Activated T-cell treated with anti-CD3 and anti-CD28 coated beads, Interleukin-2, amount 50 U/mL, for 4 hours (primary cell): ENCODE measurements around the gene SDS. TPM values are rescaled to one million over a fixed set of nuclear protein-coding genes. Genes with fewer than 3 reads are reported as not detected.

Experiments used
- ATAC-seq, 2 donors: fragments of 200-7000 bp; cut with Tn5 transposase; one replicate each; pipeline ENCODE4 v1.10.0; 2021
- DNase-seq: peaks from one replicate; pipeline ENCODE4 v3.0.0-alpha.2; 2020
- H3K27me3 Mint-ChIP-seq: one replicate; pipeline ENCODE4 v1.8.0; 2021; ENCODE audit warnings: low read depth, mixed read lengths
- H3K36me3 Mint-ChIP-seq: one replicate; pipeline ENCODE4 v1.8.0; 2022; ENCODE audit warnings: mixed read lengths; ENCODE audit not compliant: insufficient read depth
- H3K4me1 Mint-ChIP-seq: one replicate; pipeline ENCODE4 v1.8.0; 2021; ENCODE audit warnings: low read depth, mixed read lengths
- H3K4me3 Mint-ChIP-seq: one replicate; pipeline ENCODE4 v1.8.0; 2021; ENCODE audit warnings: mild to moderate bottlenecking, moderate library complexity, mixed read lengths
- H3K9me3 Mint-ChIP-seq: one replicate; pipeline ENCODE4 v1.8.0; 2021; ENCODE audit warnings: mixed read lengths
- total RNA-seq, 3 donors: library from RNA; stranded (reverse); gene quantifications; one replicate each; pipeline ENCODE4 v1.2.1, GENCODE V29; 2021

Gene SDS
- total RNA-seq, 3 donors from 2014 or later = 0.18 TPM; not detected in 2

DNA sequence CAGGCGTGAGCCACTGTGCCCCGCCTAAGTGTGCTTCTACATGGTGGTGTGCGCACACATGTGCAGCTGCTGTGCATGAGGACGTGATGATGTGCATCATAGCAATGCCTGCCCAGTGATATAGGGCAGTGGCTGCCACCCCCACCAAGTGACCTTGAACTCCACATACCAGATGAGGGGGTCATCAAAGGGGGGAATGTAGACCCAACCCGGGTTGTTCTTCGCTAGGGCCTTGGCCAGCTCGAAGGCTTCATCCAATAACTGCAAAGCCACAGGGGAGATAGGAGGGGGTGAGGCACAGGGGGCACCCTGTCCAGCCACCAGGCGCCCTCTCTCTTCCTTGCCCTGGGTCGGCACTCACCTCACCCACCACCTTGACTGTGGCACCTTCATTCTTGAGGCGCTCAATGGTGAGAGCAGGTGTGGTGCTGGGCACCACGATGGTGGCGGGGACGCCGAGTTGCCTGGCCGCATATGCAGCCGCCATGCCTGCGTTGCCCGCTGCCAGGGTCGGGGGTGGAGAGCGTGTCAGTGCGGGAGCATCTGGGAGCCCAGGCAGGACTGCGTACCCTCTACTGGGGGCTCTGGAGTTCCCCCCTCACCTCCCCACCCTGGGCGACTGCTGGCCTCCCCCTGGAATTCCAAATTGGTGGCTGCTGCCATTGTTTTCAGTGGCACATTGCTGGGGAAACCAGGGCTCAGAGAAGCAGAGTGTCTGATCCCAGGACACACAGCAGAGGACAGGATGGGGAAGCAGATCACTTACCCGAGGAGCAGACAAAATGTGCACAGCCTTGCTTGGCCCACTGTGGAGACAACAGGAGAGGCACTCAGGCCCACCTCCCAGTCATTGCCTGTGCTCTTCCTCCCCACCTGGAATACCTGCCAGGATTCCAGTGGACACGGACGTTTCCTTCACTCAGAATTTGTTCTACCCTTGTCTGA is 5.1 kb downstream of the SDS start:
- no peaks in the 10 kb centered on the region for H3K9me3 Mint-ChIP-seq
- peaks cover 1% of the 10 kb centered on the region for H3K36me3 Mint-ChIP-seq
- ATAC-seq (no peak), DNase-seq (no peak)
- H3K27me3 Mint-ChIP-seq = peaks cover 14% of the 10 kb centered on the region
- H3K4me3 Mint-ChIP-seq = no peak overlapping the region
- no peaks in the 10 kb centered on the region for H3K4me1 Mint-ChIP-seq

- DNase-seq = no peak
- no peak for ATAC-seq
- Mint-ChIP-seq H3K4me1 (no peaks in the 10 kb centered on the region), H3K9me3 (no peaks in the 10 kb centered on the region), H3K4me3 (no peak overlapping the region), H3K27me3 (peaks cover 12% of the 10 kb centered on the region), H3K36me3 (peaks cover 4% of the 10 kb centered on the region)
Measured at GRCh38 chr12:113397497-113398197, 6.0 kb downstream of the SDS start.

DNA sequence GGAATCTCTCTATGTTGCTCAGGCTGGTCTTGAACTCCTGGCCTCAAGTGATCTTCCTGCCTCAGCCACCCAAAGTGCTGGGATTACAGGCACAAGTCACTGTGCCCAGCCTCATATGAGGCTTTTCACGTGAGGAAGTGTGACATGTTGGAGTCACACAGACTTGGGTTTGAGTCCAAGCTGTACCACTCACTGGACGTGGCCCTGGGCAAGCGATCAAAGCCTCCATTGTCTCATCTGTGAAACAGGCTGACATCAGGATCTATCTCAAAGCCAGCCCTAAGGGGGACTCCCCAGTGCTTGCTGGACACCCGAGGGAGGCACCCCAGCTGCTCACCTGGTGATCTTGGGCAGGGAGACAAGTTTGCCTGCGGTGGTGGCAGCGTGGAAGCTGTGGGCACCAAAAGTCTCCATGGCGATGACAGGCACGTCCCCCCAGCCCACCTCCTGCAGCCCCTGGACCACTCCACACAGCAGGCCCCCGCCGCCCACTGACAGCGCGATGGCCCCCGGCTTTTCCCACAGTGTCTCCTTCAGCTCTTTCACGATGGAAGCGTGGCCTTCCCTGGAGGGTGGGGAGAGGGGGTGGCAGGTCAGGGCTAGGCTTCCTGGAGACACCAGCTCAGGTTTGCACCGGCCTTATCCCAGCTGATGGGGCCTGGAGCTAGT is 6.7 kb downstream of the SDS start:
- DNase-seq = no peak
- peaks cover 12% of the 10 kb centered on the region for H3K27me3 Mint-ChIP-seq
- H3K9me3 Mint-ChIP-seq = no peaks in the 10 kb centered on the region
- no peaks in the 10 kb centered on the region for H3K4me1 Mint-ChIP-seq
- peaks cover 4% of the 10 kb centered on the region for H3K36me3 Mint-ChIP-seq
- no peak for ATAC-seq
- no peak overlapping the region for H3K4me3 Mint-ChIP-seq

DNA sequence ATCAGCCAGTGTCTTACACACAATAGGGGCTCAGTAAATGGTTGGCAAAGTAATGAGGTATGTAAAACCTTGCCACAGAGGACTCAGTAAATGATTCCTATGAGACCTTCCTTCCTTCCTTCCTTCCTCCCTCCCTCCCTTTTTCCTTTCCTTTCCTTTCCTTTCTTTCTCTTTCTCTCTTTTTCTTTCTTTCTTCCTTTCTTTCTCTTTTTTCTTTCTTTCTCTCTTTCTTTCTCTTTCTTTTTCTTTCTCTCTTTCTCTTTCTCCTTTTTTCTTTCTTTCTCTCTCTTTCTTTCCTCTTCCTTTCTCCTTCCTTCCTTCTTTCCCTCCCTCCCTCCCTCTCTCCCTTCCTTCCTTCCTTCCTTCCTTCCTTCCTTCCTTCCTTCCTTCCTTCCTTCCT is 7.5 kb downstream of the SDS start:
- DNase-seq (no peak), ATAC-seq (no peak)
- H3K4me3 Mint-ChIP-seq = no peak overlapping the region
- peaks cover 7% of the 10 kb centered on the region for H3K36me3 Mint-ChIP-seq
- peaks cover 8% of the 10 kb centered on the region for H3K27me3 Mint-ChIP-seq
- no peaks in the 10 kb centered on the region for H3K4me1 Mint-ChIP-seq
- no peaks in the 10 kb centered on the region for H3K9me3 Mint-ChIP-seq

DNA sequence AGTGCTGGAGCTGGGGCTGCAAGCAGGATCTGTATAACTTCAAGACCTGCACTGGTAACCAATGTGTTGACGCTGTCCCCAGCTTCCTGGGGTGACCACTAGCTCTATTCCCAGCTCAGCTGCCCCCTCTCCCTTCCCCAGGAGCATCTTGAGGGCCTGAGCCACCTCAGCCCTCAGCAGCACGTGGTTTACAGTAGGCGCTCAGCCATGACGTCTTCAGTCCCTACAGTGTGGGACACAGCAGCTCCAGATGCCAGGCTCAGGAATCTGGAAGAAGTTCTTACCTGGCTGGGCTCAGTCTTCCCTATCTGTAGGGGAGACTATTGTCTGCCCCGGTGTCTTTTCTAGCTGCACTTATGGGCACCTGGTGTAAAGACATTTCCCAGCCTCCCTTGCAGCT is 8.6 kb downstream of the SDS start:
- H3K27me3 Mint-ChIP-seq = peaks cover 2% of the 10 kb centered on the region
- H3K4me3 Mint-ChIP-seq = no peak overlapping the region
- H3K9me3 Mint-ChIP-seq = no peaks in the 10 kb centered on the region
- H3K36me3 Mint-ChIP-seq = peaks cover 7% of the 10 kb centered on the region
- H3K4me1 Mint-ChIP-seq = no peaks in the 10 kb centered on the region
- no peak for ATAC-seq
- no peak for DNase-seq

GRCh38 chr12:113393749-113394148 is 9.9 kb downstream of the SDS start:
- Mint-ChIP-seq H3K4me3 (no peak overlapping the region), H3K9me3 (no peaks in the 10 kb centered on the region), H3K4me1 (no peaks in the 10 kb centered on the region), H3K36me3 (peaks cover 8% of the 10 kb centered on the region), H3K27me3 (no peaks in the 10 kb centered on the region)
- DNase-seq = no peak
- no peak for ATAC-seq

- no peaks in the 10 kb centered on the region for H3K9me3 Mint-ChIP-seq
- ATAC-seq (no peak), DNase-seq (no peak)
- H3K4me1 Mint-ChIP-seq = no peaks in the 10 kb centered on the region
- H3K36me3 Mint-ChIP-seq = peaks cover 10% of the 10 kb centered on the region
- H3K27me3 Mint-ChIP-seq = no peaks in the 10 kb centered on the region
- H3K4me3 Mint-ChIP-seq = no peak overlapping the region
Measured at GRCh38 chr12:113392988-113393579, 10.6 kb downstream of the SDS start.

GRCh38 chr12:113392520-113392919 is 11.2 kb downstream of the SDS start:
- no peak for ATAC-seq
- H3K4me1 Mint-ChIP-seq = no peaks in the 10 kb centered on the region

DNA sequence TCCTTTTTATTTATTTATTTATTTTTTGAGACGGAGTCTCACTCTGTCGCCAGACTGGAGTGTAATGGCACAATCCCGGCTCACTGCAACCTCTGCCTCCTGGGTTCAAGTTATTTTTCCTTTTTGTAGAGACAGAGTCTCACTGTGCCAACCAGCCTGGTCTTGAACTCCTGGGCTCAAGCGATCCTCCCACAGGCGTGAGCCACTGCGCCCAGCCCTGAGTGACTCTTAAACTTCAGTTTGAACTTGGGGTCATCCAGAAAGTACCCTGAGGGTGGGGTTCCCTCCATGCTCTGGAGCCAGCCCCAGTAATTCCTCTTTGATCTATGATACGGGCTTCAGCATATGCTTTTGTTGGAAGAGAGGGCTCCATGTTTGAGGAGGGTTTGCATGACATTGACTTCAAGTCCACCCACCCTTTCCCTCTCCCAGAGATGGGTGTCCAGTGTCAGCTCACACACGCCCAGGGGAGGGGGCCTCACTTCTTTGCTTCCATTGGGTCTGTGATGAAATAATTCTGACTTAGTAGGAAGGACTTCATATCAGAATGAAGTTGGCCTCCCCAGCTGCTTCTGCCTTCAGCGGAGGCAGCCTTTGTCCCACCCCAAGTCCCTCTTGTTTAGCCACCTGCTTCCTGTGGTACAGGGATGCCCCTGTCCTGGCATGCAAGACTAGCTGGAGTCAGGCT is 11.9 kb downstream of the SDS start:
- Mint-ChIP-seq H3K4me3 (no peak overlapping the region), H3K36me3 (peaks cover 10% of the 10 kb centered on the region), H3K4me1 (no peaks in the 10 kb centered on the region), H3K9me3 (no peaks in the 10 kb centered on the region), H3K27me3 (no peaks in the 10 kb centered on the region)
- ATAC-seq (no peak), DNase-seq (no peak)

More at GRCh38 chr12:113392520-113392919, 11.2 kb downstream of the SDS start:
- Mint-ChIP-seq H3K9me3 (no peaks in the 10 kb centered on the region), H3K36me3 (peaks cover 10% of the 10 kb centered on the region), H3K4me3 (no peak overlapping the region), H3K27me3 (no peaks in the 10 kb centered on the region)
- no peak for DNase-seq

- no peaks in the 10 kb centered on the region for H3K9me3 Mint-ChIP-seq
- peaks cover 10% of the 10 kb centered on the region for H3K36me3 Mint-ChIP-seq
- no peaks in the 10 kb centered on the region for H3K27me3 Mint-ChIP-seq
- DNase-seq = no peak
- no peak overlapping the region for H3K4me3 Mint-ChIP-seq
- no peak for ATAC-seq
- no peaks in the 10 kb centered on the region for H3K4me1 Mint-ChIP-seq
Measured at GRCh38 chr12:113391145-113391544, 12.5 kb downstream of the SDS start.

DNA sequence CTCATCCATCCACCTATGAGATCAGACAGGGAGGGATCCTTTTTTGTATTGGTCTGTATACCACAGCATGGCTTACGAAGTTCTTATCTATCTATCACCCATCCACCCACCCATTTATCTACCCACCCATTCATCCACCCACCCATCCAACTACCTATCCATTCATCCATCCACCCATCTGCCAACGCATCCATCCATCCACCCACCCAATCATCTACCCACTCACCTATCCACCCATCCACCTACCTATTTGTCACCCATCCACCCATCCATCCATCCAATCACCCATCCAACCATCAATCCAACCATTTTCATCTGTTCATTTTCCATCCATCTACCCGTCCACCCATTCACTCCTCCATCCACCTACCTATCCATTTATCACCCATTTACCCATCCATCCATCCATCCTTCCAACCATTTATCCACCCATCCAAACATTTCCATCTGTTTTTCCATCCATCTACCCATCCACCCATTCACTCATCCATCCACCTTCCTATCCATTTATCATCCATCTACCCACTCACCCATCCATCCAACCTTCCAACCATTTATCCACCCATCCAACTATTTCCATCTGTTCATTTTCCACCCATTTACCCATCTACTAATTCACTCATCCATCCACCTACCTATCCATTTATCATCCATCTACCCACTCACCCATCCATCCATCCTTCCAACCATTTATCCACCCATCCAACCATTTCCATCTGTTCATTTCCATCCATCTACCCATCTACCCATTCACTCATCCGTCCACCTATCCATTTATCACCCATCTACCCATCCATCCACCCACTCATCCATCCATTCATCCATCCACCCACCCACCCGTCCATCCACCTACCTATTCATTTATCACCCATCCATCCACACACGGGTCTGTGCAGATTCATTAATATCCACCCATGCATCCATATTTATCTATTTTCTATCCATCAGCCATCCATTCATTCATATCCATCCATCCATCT is 13.3 kb downstream of the SDS start:
- peaks cover 12% of the 10 kb centered on the region for H3K36me3 Mint-ChIP-seq
- ATAC-seq = no peak
- H3K4me3 Mint-ChIP-seq = no peak overlapping the region
- no peaks in the 10 kb centered on the region for H3K27me3 Mint-ChIP-seq
- no peaks in the 10 kb centered on the region for H3K9me3 Mint-ChIP-seq
- no peak for DNase-seq
- no peaks in the 10 kb centered on the region for H3K4me1 Mint-ChIP-seq

DNA sequence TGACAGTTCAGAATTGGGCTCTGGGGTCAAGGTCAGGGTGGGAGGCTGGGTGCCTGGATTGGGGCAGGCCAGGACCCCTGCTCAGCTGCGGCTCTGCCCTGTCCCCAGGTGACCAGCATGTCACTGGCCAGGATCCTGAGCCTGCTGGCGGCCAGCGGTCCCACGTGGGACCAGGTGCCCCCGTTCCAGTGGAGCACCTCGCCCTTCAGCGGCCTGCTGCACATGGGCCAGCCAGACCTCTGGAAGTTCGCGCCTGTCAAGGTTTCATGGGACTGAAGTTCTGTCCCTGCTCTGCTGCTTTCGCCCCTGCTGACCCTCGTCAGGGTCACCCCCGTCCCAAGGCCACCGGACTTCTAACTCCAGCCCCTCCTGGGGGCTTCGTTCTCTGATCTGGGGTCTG is 15.3 kb downstream of the SDS start:
- ATAC-seq (no peak), DNase-seq (no peak)
- H3K27me3 Mint-ChIP-seq = no peaks in the 10 kb centered on the region
- H3K9me3 Mint-ChIP-seq = no peaks in the 10 kb centered on the region
- H3K36me3 Mint-ChIP-seq = peaks cover 17% of the 10 kb centered on the region
- H3K4me3 Mint-ChIP-seq = no peak overlapping the region
- no peaks in the 10 kb centered on the region for H3K4me1 Mint-ChIP-seq

DNA sequence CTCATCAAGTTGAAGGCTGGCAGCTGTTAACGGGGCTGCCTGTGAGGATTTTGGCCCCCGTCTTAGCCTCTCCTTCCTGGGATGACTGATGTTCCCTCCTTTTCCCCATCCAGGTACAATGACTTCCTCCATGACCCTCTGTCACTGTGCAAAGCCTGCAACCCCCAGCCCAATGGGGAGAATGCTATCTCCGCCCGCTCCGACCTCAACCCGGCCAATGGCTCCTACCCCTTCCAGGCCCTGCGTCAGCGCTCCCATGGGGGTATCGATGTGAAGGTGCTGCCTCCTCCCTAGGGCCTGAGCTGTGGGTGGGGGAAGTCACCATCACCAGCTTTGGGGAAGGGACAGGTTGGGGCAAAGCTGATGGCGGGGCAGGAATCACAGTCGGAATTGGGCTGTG is 16.1 kb downstream of the SDS start:
- ATAC-seq (no peak), DNase-seq (no peak)
- Mint-ChIP-seq H3K4me1 (no peaks in the 10 kb centered on the region), H3K36me3 (peaks cover 17% of the 10 kb centered on the region), H3K4me3 (no peak overlapping the region), H3K9me3 (no peaks in the 10 kb centered on the region), H3K27me3 (no peaks in the 10 kb centered on the region)
